ENCODE results near the gene SEC24D.
"Not testable (repeated sequence)": the region's sequence is repeated elsewhere in the genome, so short reads cannot be mapped to it uniquely, and the experiment has no call there.

SEC24D gene

DNA sequence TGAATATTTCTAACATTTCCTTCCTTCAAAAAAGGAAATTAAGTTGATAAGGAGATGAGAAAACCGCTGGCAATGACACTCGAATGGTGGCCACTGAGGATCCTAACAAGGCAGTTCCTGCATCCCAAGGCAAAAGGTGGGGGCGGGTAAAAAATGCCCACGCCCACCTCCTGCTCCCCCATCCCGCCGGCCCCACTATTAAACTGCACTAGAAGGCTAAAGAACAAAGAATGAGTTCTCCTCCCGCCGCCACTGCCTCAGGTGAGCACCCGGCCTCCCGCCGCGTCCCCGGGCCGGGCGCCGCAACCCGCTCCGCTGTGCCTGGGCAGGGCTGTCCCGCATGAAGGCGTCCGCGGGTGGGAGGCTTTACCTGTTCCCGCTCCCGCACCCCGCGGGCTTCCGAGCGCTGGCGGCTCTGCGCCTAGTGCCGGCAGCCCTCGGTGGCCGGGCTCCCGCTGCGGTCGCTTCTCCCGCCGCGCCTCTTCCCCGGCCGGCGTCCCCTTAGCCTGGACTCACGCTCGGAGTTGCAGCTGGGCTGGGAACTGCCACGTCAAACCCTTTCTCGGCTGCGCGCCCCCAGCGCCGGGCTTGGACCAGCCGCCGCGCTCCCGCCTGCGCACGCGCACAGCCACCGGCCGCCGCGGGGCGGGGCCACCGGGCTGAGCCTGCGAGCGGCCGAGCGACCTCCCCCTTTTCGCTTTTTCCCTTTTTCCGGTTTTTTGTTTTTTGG, at the start of gene SEC24D:
SEC24D (minus strand) TSS at position 556 of the 730 bp plus-strand sequence. CDS start 2,430 bp downstream, outside the sequence.
- H3K9me3 Mint-ChIP-seq = no peaks in the 10 kb centered on the region
- peaks cover 15% of the 10 kb centered on the region for H3K36me3 Mint-ChIP-seq (ENCODE audit: low read depth)
- H3K27me3 Mint-ChIP-seq (ENCODE audit: low read depth) = peaks cover 6% of the 10 kb centered on the region
- H3K4me3 Mint-ChIP-seq = peak within 1 kb of the TSS; percentile 98
- H3K4me1 Mint-ChIP-seq (ENCODE audit: low read depth) = peaks cover 25% of the 10 kb centered on the region
- peak within 1 kb of the TSS; percentile 97 for H3K27ac Mint-ChIP-seq

DNA sequence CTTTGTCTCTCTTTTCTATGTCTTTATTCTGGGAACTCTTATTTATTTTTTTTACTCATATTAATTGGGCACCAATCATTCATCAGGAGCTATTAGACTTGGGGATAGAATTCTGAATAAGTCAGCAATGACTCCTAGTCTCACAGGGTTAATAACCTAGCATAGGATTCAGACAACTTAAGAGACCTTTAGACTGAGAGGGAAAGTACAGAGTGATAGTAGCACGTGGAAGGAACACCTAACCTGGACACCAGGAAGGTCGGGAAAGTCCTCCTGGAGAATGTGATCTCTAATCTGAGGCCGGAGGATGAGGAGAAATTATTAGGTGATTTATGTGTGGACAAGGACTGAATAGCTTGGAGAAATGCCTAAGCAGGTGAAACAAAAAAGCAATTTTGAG, 48.8 kb upstream of the SEC24D start:
- Mint-ChIP-seq H3K27me3 (ENCODE audit: low read depth) (peaks cover 36% of the 10 kb centered on the region), H3K4me1 (ENCODE audit: low read depth) (peaks cover 15% of the 10 kb centered on the region), H3K9me3 (no peaks in the 10 kb centered on the region), H3K27ac (no peak overlapping the region), H3K36me3 (ENCODE audit: low read depth) (no peaks in the 10 kb centered on the region), H3K4me3 (no peak overlapping the region)

- Mint-ChIP-seq H3K27me3 (ENCODE audit: low read depth) (peaks cover 31% of the 10 kb centered on the region), H3K36me3 (ENCODE audit: low read depth) (no peaks in the 10 kb centered on the region), H3K9me3 (no peaks in the 10 kb centered on the region), H3K27ac (no peak overlapping the region), H3K4me1 (ENCODE audit: low read depth) (peaks cover 10% of the 10 kb centered on the region), H3K4me3 (no peak overlapping the region)
These were observed 47.9 kb upstream of the SEC24D start for GRCh38 chr4:118883861-118884260.

- peaks cover 2% of the 10 kb centered on the region for H3K4me1 Mint-ChIP-seq (ENCODE audit: low read depth)
These were observed 45.7 kb upstream of the SEC24D start for GRCh38 chr4:118881512-118882146.

DNA sequence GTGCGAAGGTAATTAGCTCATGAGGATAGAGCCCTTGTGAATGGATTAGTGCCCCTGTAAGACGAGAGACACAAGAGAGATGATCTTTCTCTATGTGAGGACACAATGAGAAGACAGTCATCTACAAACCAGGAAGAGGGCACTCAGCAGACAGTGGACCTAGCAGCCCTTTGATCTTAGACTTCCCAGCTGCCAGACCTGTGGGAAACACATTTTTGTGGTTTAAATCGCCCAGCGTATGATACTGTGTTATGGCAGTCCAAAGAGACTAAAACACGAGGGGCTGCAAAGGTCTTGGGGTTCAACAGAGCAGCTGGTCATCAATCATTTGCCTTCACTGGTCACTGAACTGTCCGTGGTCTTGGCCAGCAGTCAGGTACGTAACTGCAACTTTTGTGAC, 43.5 kb upstream of the SEC24D start:
- Mint-ChIP-seq H3K36me3 (ENCODE audit: low read depth) (no peaks in the 10 kb centered on the region), H3K9me3 (no peaks in the 10 kb centered on the region), H3K4me3 (no peak overlapping the region), H3K4me1 (ENCODE audit: low read depth) (peaks cover 2% of the 10 kb centered on the region), H3K27me3 (ENCODE audit: low read depth) (peaks cover 3% of the 10 kb centered on the region), H3K27ac (no peak overlapping the region)

More at GRCh38 chr4:118881512-118882146, 45.7 kb upstream of the SEC24D start:
- no peaks in the 10 kb centered on the region for H3K36me3 Mint-ChIP-seq (ENCODE audit: low read depth)
- no peaks in the 10 kb centered on the region for H3K9me3 Mint-ChIP-seq
- peaks cover 14% of the 10 kb centered on the region for H3K27me3 Mint-ChIP-seq (ENCODE audit: low read depth)
- no peak overlapping the region for H3K4me3 Mint-ChIP-seq
- no peak overlapping the region for H3K27ac Mint-ChIP-seq

- H3K4me3 Mint-ChIP-seq; H3K36me3 Mint-ChIP-seq (ENCODE audit: low read depth); H3K27me3 Mint-ChIP-seq (ENCODE audit: low read depth); H3K27ac Mint-ChIP-seq; H3K9me3 Mint-ChIP-seq; H3K4me1 Mint-ChIP-seq (ENCODE audit: low read depth): not testable (repeated sequence)
These were observed 42.6 kb upstream of the SEC24D start for GRCh38 chr4:118878507-118878906.

- no peak overlapping the region for H3K27ac Mint-ChIP-seq
- H3K4me3 Mint-ChIP-seq = no peak overlapping the region
- no peaks in the 10 kb centered on the region for H3K9me3 Mint-ChIP-seq
- no peaks in the 10 kb centered on the region for H3K4me1 Mint-ChIP-seq (ENCODE audit: low read depth)
- H3K36me3 Mint-ChIP-seq (ENCODE audit: low read depth) = no peaks in the 10 kb centered on the region
- peaks cover 11% of the 10 kb centered on the region for H3K27me3 Mint-ChIP-seq (ENCODE audit: low read depth)
These were observed 41.9 kb upstream of the SEC24D start for GRCh38 chr4:118877797-118878196.

DNA sequence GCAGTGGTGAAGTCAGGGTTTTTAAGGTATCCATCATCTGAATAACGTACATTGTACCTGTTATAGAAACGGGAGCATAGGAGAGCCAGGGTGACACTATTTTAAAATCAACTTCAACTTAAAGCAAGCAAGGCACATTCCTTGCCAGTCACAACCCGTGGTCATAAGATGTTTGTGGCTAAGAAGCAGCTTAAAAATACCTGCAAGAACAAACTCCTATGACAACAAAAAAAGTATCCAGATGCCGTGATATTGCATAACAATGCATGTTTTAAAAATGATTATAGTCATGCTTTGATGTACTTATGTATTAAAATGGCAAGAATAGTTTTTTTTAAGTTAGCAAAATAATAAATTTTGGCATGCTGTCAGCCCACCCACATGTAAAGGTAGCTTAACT, 36.3 kb upstream of the SEC24D start:
- no peaks in the 10 kb centered on the region for H3K4me1 Mint-ChIP-seq (ENCODE audit: low read depth)
- H3K27me3 Mint-ChIP-seq (ENCODE audit: low read depth) = peaks cover 12% of the 10 kb centered on the region
- no peaks in the 10 kb centered on the region for H3K9me3 Mint-ChIP-seq
- H3K36me3 Mint-ChIP-seq (ENCODE audit: low read depth) = no peaks in the 10 kb centered on the region
- H3K27ac Mint-ChIP-seq = no peak overlapping the region
- no peak overlapping the region for H3K4me3 Mint-ChIP-seq

GRCh38 chr4:118869808-118870342, 33.9 kb upstream of the SEC24D start:
- peaks cover 17% of the 10 kb centered on the region for H3K27me3 Mint-ChIP-seq (ENCODE audit: low read depth)
- no peaks in the 10 kb centered on the region for H3K9me3 Mint-ChIP-seq
- H3K36me3 Mint-ChIP-seq (ENCODE audit: low read depth) = no peaks in the 10 kb centered on the region
- no peaks in the 10 kb centered on the region for H3K4me1 Mint-ChIP-seq (ENCODE audit: low read depth)
- H3K27ac Mint-ChIP-seq = no peak overlapping the region
- no peak overlapping the region for H3K4me3 Mint-ChIP-seq

DNA sequence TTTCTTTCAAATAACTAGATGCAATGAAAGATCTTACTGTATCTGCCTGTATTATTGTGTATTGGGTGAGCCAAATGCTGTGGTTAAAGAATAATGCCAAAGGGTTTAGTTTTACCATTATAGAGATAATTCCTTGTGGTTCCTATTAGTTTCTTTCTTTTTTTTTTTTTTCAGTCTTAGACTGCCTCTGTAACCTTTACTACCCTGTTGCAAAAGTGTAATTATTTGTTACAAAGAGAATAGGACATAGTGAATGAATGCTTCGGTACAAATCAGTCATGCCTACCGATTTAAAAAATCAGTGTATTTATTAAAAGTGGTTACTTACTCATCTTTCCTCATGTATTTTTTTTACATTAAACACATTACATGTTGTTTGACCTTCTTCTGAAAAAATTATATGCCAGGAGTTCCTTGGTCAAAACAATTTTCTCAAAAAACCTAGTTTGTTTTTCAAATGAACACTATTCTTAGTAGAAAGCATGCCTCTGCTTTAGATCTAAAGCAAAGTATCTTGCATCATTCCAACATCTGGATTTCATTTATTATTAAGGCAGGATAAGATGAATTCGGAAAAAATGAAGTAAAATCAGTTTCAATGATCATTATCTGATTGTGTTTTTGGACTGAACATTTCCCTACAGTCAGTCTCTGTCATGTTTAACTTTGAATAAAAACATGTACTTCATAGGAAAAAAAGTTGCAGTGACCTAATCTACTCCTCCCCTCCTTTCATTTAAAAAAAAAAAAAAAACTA, 31.6 kb upstream of the SEC24D start:
- no peak overlapping the region for H3K27ac Mint-ChIP-seq
- H3K4me1 Mint-ChIP-seq (ENCODE audit: low read depth) = no peaks in the 10 kb centered on the region
- no peaks in the 10 kb centered on the region for H3K36me3 Mint-ChIP-seq (ENCODE audit: low read depth)
- no peaks in the 10 kb centered on the region for H3K9me3 Mint-ChIP-seq
- H3K27me3 Mint-ChIP-seq (ENCODE audit: low read depth) = peaks cover 13% of the 10 kb centered on the region
- H3K4me3 Mint-ChIP-seq = no peak overlapping the region

DNA sequence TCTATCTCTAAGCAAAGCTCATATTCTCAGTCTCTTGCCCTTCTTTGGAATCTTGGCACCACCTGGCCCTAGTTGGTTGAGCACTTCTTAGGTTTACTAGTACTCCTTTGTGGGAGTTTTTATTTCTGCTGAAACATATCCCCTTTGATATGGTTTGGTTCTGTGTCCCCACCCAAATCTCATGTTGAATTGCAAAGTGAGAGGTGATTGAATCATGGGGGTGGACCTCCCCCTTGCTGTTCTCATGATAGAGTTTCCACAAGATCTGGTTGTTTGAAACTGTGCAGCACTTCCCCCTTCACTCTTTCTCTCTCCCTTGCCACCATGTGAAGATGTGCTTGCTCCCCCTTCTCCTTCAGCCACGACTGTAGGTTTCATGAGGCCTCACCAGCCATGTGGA, 30.5 kb upstream of the SEC24D start:
- H3K27me3 Mint-ChIP-seq (ENCODE audit: low read depth) = peaks cover 18% of the 10 kb centered on the region
- H3K27ac Mint-ChIP-seq = no peak overlapping the region
- no peaks in the 10 kb centered on the region for H3K4me1 Mint-ChIP-seq (ENCODE audit: low read depth)
- no peaks in the 10 kb centered on the region for H3K36me3 Mint-ChIP-seq (ENCODE audit: low read depth)
- no peak overlapping the region for H3K4me3 Mint-ChIP-seq
- H3K9me3 Mint-ChIP-seq = no peaks in the 10 kb centered on the region

- H3K27me3 Mint-ChIP-seq (ENCODE audit: low read depth) = peaks cover 15% of the 10 kb centered on the region
- H3K4me1 Mint-ChIP-seq (ENCODE audit: low read depth) = no peaks in the 10 kb centered on the region
These were observed 29.3 kb upstream of the SEC24D start for GRCh38 chr4:118865091-118865708.

GRCh38 chr4:118858779-118859178, 22.9 kb upstream of the SEC24D start:
- Mint-ChIP-seq H3K4me1 (ENCODE audit: low read depth) (peaks cover 2% of the 10 kb centered on the region), H3K36me3 (ENCODE audit: low read depth) (no peaks in the 10 kb centered on the region), H3K27ac (no peak overlapping the region), H3K27me3 (ENCODE audit: low read depth) (peaks cover 10% of the 10 kb centered on the region), H3K4me3 (no peak overlapping the region), H3K9me3 (no peaks in the 10 kb centered on the region)

More at GRCh38 chr4:118865091-118865708, 29.3 kb upstream of the SEC24D start:
- Mint-ChIP-seq H3K36me3 (ENCODE audit: low read depth) (no peaks in the 10 kb centered on the region), H3K27ac (no peak overlapping the region), H3K9me3 (no peaks in the 10 kb centered on the region), H3K4me3 (no peak overlapping the region)

- Mint-ChIP-seq H3K27me3 (ENCODE audit: low read depth) (peaks cover 5% of the 10 kb centered on the region), H3K27ac (no peak overlapping the region), H3K4me1 (ENCODE audit: low read depth) (peaks cover 3% of the 10 kb centered on the region), H3K4me3 (no peak overlapping the region), H3K36me3 (ENCODE audit: low read depth) (peaks cover 3% of the 10 kb centered on the region), H3K9me3 (no peaks in the 10 kb centered on the region)
These were observed 21.8 kb upstream of the SEC24D start for GRCh38 chr4:118857760-118858159.
